Measurements from ENCODE around the gene RHOT1.

DNA sequence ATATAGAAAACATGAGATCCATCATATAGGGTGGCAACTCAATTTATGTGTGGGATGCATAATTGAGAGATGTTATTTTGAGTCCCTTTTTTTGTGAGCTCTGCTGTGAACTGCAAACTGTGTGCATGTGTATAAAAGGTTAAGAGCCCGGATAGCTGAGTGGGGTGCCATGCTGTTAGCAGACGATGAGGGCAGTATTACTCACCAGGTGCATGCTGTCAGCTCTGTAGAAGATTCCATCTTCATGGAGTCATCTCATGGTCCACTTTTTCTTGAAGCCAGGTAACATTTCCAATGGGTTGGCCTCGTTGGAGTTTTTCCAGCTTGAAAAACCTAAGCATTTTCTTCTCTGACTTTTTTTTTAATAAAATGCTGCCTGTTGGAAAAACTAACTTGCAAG, 80.3 kb downstream of the RHOT1 start:
- TF ChIP-seq, protein P1, sequence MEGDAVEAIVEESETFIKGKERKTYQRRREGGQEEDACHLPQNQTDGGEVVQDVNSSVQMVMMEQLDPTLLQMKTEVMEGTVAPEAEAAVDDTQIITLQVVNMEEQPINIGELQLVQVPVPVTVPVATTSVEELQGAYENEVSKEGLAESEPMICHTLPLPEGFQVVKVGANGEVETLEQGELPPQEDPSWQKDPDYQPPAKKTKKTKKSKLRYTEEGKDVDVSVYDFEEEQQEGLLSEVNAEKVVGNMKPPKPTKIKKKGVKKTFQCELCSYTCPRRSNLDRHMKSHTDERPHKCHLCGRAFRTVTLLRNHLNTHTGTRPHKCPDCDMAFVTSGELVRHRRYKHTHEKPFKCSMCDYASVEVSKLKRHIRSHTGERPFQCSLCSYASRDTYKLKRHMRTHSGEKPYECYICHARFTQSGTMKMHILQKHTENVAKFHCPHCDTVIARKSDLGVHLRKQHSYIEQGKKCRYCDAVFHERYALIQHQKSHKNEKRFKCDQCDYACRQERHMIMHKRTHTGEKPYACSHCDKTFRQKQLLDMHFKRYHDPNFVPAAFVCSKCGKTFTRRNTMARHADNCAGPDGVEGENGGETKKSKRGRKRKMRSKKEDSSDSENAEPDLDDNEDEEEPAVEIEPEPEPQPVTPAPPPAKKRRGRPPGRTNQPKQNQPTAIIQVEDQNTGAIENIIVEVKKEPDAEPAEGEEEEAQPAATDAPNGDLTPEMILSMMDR (IDR thresholded peaks at IDR 0.05) = no peak
- TF ChIP-seq ZFX (IDR thresholded peaks at IDR 0.05; ENCODE audit: borderline replicate concordance) = no peak

All from 22Rv1 (cell line).